Cardiac fibroblast (primary cell): ENCODE measurements around the gene MXD3.

Source experiments
- DNase-seq, 2 donors: peaks; one replicate each; pipeline versions ENCODE4 v3.0.0 to v3.0.0-alpha.2; 2010; ENCODE audit warnings: low read depth in 2 of 2
- H3K4me3 ChIP-seq, 2 donors: replicated peaks in 1 of 2; 1 replicate in 1 of 2; 2 replicates in 1 of 2; pipeline ENCODE4 v1.5.1; 2011; ENCODE audit warnings: low read depth in 2 of 2, low read length in 2 of 2, mild to moderate bottlenecking in 2 of 2, moderate library complexity in 1 of 2
- TF ChIP-seq, protein P1 (sequence below): IDR thresholded peaks from one replicate; pipeline ENCODE4 v1.5.1; 2011; ENCODE audit warnings: low read depth, mild to moderate bottlenecking, low read length, inconsistent platforms

Gene MXD3

DNA sequence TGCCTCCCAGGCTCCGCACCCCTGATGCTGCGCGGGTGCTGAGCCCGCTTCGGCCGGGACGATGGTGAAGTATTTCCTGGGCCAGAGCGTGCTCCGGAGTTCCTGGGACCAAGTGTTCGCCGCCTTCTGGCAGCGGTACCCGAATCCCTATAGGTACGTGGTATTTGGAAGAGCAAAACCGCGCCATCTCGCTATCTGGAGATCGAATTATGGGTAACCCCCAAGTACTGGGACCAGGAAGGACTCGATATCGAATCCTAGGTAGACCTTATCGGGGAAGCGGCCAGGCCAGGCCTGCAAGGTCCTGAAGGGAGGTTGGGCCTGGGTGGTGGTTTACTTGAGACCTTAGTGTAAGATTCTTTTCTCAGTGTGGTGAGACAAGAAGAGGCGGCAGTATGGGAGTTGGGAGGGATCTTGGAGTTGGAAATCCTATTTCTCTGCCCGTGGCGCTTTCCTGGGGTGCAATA, 7.7 kb downstream of the MXD3 start:
- H3K4me3 ChIP-seq, result peak overlapping the region; percentile 82 to 97
- TF ChIP-seq, protein P1, sequence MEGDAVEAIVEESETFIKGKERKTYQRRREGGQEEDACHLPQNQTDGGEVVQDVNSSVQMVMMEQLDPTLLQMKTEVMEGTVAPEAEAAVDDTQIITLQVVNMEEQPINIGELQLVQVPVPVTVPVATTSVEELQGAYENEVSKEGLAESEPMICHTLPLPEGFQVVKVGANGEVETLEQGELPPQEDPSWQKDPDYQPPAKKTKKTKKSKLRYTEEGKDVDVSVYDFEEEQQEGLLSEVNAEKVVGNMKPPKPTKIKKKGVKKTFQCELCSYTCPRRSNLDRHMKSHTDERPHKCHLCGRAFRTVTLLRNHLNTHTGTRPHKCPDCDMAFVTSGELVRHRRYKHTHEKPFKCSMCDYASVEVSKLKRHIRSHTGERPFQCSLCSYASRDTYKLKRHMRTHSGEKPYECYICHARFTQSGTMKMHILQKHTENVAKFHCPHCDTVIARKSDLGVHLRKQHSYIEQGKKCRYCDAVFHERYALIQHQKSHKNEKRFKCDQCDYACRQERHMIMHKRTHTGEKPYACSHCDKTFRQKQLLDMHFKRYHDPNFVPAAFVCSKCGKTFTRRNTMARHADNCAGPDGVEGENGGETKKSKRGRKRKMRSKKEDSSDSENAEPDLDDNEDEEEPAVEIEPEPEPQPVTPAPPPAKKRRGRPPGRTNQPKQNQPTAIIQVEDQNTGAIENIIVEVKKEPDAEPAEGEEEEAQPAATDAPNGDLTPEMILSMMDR, result no peak

DNA sequence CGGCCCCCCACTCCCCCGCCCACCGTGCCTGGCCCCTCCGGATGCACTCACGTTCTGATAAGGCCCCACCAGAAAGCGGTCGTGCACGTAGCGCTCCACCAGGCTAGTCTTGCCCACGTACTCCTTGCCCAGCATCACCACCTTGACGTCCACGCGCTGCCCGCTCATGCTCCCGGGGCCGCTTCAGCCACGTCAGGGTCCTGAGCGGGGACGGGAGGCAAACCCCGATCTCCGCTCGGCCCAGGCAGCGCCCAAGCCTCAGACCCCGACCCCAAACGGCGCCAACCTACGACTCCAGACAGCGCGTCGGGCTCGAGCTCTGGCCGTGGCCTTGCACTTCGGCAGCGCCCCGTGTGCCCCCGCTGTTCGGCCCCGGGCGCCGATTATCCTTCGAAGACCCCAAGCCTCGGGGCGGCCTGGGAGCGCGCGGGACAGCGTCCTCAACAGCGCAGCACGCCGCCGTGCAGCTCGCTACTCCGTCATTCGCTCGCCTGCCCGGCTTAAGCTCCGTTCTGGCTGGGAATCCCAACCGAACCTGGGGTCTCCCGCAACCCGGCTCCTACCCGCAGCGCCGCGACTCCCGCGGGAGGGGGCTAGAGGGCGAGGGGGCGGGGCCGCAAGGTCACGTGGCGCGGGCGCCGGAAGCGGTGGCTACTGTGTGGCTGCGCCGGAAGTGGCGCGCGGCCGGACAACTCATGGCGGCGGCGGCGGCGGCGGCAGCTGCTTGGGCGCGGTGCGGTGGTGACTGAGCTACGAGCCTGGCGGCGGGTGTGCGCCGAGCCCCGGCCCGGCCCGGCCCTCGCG, 8.4 kb downstream of the MXD3 start, which contains the start of the genes PRELID1 and RAB24:
TSS of gene PRELID1 (plus strand) at position 679 of the 804 bp plus-strand sequence. CDS start 187 bp downstream, outside the sequence.
TSS of gene RAB24 (minus strand) at position 599 of the 804 bp plus-strand sequence. CDS start at position 168, 431 bp downstream.
- TF ChIP-seq, protein P1, result peak; percentile 7
- peak; percentile 81 to 83 for DNase-seq
- H3K4me3 ChIP-seq, result peak within 1 kb of the TSS; percentile 92 to 97

More for the DNA sequence above, 7.7 kb downstream of the MXD3 start:
- peak in 1 of 2 donors; percentile 24 for DNase-seq

DNA sequence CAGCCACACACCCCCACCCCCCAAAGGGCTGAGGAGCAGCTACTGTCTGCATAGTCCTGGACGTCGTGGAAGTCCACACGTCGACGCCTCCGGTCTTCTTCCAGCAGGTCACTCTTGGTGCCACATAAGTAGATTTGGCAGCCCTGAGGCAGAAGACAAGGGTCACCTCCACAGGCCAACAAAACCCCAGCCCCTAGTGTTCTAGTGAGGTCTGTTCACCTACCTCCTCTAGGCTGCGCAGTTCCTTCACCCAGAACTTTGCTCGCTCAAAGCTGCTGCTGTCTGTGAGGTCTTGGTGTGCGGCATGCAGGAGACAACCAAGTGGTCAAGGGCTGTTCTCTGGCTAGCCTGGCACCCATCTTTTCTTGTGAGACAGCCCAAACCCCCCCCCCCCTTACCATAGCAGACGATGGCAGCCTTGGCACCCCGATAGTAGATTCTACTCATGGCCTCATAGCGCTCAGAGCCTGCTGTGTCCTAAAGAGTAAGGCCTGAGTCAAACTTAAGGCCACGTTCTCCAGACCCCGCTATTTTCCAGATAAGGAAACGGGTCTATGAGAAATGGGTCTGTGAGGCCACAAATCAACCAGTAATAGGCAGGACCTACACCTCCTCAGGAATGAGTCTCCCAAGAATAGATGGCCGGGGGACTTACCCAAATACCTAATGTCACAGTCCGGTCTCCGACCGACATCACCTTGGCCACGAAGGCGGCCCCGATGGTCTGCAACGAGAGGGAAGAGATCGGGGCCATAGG, 9.2 kb downstream of the MXD3 start:
- TF ChIP-seq, protein P1, result peak; percentile 8
- peak in 1 of 2 donors; percentile 17 for DNase-seq
- H3K4me3 ChIP-seq, result peak overlapping the region; percentile 92 to 97

DNA sequence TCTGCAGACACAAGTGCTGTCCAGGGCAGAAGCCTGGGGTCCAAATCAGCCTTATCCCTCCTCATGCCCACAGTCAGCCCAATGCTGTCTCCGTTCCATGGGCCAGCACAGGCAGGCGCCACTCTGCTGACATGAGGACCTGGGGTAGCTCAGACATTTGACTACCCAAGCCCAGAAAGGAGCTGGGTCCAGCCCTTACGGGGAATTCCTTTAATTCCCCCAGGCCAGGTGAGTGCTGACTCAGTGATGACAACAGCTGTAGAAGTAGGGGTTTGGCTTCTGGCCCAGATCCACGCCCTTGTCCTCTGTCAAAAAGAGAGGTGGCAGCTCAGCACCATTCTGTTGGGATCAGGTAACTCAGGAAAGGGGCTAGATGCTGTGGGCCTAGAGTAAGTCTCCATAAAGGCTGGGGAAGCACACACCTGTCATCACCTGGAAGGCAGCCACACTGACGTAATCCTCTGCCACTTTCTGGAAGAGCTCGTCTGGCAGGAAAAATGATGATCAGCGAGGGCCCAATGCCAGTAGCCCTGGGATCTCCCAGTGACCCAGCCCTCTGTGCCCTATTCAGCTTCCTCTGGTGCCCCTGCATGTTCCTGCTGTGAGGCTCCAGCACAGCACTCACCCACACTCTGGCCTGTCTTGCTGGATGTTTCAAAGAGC, 10.1 kb downstream of the MXD3 start:
- no peak overlapping the region for H3K4me3 ChIP-seq
- DNase-seq, result no peak
- TF ChIP-seq, protein P1, result no peak

DNA sequence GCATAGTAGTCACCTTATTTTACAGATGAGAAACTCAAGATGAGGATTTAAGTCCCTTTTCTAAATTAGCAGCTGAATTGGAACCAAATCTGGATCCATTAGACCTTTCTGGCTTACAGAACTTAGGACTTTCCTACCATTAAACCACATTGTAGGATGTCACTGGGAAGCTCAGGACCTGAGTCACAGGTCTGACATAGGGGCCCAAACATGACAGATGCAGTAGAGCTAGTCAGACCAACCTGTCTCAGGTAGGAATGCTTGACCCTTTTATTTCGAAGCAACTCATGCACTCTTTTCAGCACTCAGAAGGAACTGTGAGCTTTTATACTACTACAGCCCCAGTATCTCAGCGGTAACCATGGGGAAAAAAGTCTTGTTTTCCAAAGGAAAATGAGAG, 10.7 kb downstream of the MXD3 start:
- no peak for DNase-seq
- no peak overlapping the region for H3K4me3 ChIP-seq
- TF ChIP-seq, protein P1, result no peak

DNA sequence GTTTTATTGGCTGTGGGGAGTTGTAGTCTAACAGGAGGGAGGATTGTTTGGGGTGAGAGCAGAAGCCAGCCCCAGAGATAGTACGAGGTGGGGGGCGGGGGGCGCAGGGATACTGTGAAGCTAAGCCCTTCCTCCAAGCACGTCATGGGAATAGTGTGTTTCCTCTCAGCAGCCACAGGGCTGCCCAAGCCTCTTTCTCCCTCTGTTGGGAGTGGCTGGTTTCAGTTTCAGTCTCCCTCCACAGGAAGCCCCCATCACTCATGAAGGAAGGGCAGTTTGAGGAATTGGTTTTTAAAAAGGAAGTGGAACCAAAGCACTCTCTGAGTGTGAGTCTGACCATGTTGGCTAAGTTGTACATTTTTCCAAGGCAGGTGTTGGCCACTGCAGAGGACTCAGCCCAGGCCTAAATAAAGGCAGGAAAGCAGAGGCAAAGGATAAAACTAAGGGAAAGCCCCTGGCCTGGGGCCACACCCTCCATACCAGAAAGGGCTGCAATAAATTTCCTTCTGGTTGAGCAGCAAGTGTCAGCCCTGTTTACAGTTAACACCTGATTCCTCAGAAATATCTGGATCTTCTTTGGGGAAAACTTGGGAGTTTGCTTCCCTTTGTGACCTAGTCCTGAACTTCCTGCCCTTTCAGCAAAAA, 11.3 kb downstream of the MXD3 start:
- TF ChIP-seq, protein P1, result peak; percentile 21
- DNase-seq, result peak; percentile 67 to 79
- no peak overlapping the region for H3K4me3 ChIP-seq
